Mesothelial cell of epicardium (in vitro differentiated cells): ENCODE results near the gene ZBTB40. TPM values are rescaled to one million over a fixed set of nuclear protein-coding genes. Genes with fewer than 3 reads are reported as not detected.

Source experiments
- DNase-seq, 2 experiments: peaks; one replicate each; pipeline ENCODE4 v3.0.0; 2021; ENCODE audit warnings: low spot score in 2 of 2; ENCODE audit not compliant: unreplicated experiment in 2 of 2
- H3K27ac Mint-ChIP-seq: 2 replicates; pipeline ENCODE4 v1.8.0; 2021; ENCODE audit warnings: mixed read lengths
- H3K27me3 Mint-ChIP-seq: 2 replicates; pipeline ENCODE4 v1.8.0; 2021; ENCODE audit warnings: low read depth, mixed read lengths
- H3K36me3 Mint-ChIP-seq: 2 replicates; pipeline ENCODE4 v1.8.0; 2021; ENCODE audit warnings: mixed read lengths
- H3K4me1 Mint-ChIP-seq: 2 replicates; pipeline ENCODE4 v1.8.0; 2021; ENCODE audit warnings: mixed read lengths
- H3K4me3 Mint-ChIP-seq: 2 replicates; pipeline ENCODE4 v1.8.0; 2021; ENCODE audit warnings: mild to moderate bottlenecking, moderate library complexity, mixed read lengths
- H3K9me3 Mint-ChIP-seq: 2 replicates; pipeline ENCODE4 v1.8.0; 2021; ENCODE audit warnings: mixed read lengths
- total RNA-seq: library from RNA; stranded (reverse); gene quantifications from 3 replicates; pipeline ENCODE4 v1.2.1, GENCODE V29; 2021
- TF ChIP-seq, protein P1 (sequence below): fragments of 200-600 bp; sonication (generic); IDR thresholded peaks from one replicate; pipeline ENCODE4 v1.5.0; 2021; ENCODE audit warnings: antibody characterized with exemption; ENCODE audit not compliant: unreplicated experiment

Gene ZBTB40
- 24.3 to 26.8 TPM (median 24.8 TPM) in 3 replicates for total RNA-seq

- TF ChIP-seq, protein P1, sequence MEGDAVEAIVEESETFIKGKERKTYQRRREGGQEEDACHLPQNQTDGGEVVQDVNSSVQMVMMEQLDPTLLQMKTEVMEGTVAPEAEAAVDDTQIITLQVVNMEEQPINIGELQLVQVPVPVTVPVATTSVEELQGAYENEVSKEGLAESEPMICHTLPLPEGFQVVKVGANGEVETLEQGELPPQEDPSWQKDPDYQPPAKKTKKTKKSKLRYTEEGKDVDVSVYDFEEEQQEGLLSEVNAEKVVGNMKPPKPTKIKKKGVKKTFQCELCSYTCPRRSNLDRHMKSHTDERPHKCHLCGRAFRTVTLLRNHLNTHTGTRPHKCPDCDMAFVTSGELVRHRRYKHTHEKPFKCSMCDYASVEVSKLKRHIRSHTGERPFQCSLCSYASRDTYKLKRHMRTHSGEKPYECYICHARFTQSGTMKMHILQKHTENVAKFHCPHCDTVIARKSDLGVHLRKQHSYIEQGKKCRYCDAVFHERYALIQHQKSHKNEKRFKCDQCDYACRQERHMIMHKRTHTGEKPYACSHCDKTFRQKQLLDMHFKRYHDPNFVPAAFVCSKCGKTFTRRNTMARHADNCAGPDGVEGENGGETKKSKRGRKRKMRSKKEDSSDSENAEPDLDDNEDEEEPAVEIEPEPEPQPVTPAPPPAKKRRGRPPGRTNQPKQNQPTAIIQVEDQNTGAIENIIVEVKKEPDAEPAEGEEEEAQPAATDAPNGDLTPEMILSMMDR: no peak
- Mint-ChIP-seq H3K27ac (peak within 1 kb of the TSS; percentile 93), H3K36me3 (no peaks in the 10 kb centered on the region), H3K4me1 (peaks cover 58% of the 10 kb centered on the region), H3K4me3 (peak within 1 kb of the TSS; percentile 88), H3K9me3 (no peaks in the 10 kb centered on the region), H3K27me3 (no peaks in the 10 kb centered on the region)
- peak; percentile 90 to 92 for DNase-seq
Measured at GRCh38 chr1:22451702-22452480, at the start of gene ZBTB40. TSS of gene ZBTB40 (plus strand) at chr1:22451851. CDS start at chr1:22489949, 38,098 bp downstream.

GRCh38 chr1:22402356-22403053 is 49.1 kb upstream of the ZBTB40 start:
- H3K27ac Mint-ChIP-seq: no peak overlapping the region
- peaks cover 6% of the 10 kb centered on the region for H3K4me1 Mint-ChIP-seq
- no peaks in the 10 kb centered on the region for H3K9me3 Mint-ChIP-seq
- no peaks in the 10 kb centered on the region for H3K36me3 Mint-ChIP-seq
- peaks cover 24% of the 10 kb centered on the region for H3K27me3 Mint-ChIP-seq
- DNase-seq: no peak
- TF ChIP-seq, protein P1: no peak
- H3K4me3 Mint-ChIP-seq: no peak overlapping the region

GRCh38 chr1:22404486-22404885 is 47.2 kb upstream of the ZBTB40 start:
- no peak overlapping the region for H3K27ac Mint-ChIP-seq
- H3K36me3 Mint-ChIP-seq: no peaks in the 10 kb centered on the region
- H3K4me1 Mint-ChIP-seq: peaks cover 22% of the 10 kb centered on the region
- H3K4me3 Mint-ChIP-seq: no peak overlapping the region
- H3K9me3 Mint-ChIP-seq: no peaks in the 10 kb centered on the region
- DNase-seq: no peak
- H3K27me3 Mint-ChIP-seq: peaks cover 24% of the 10 kb centered on the region
- TF ChIP-seq, protein P1: no peak

GRCh38 chr1:22406722-22407495 is 44.7 kb upstream of the ZBTB40 start:
- DNase-seq: no peak
- H3K4me1 Mint-ChIP-seq: peaks cover 32% of the 10 kb centered on the region
- TF ChIP-seq, protein P1: no peak
- no peak overlapping the region for H3K4me3 Mint-ChIP-seq
- H3K9me3 Mint-ChIP-seq: peaks cover 6% of the 10 kb centered on the region
- peaks cover 16% of the 10 kb centered on the region for H3K27me3 Mint-ChIP-seq
- peak overlapping the region; percentile 57 for H3K27ac Mint-ChIP-seq
- H3K36me3 Mint-ChIP-seq: peaks cover 4% of the 10 kb centered on the region

GRCh38 chr1:22408230-22408629 is 43.4 kb upstream of the ZBTB40 start:
- Mint-ChIP-seq H3K4me3 (no peak overlapping the region), H3K36me3 (peaks cover 4% of the 10 kb centered on the region), H3K27me3 (peaks cover 12% of the 10 kb centered on the region), H3K27ac (peak overlapping the region; percentile 56), H3K9me3 (peaks cover 6% of the 10 kb centered on the region), H3K4me1 (peaks cover 45% of the 10 kb centered on the region)
- no peak for DNase-seq
- TF ChIP-seq, protein P1: no peak
